Stimulated activated CD4-positive, alpha-beta T cell treated with anti-CD3 and anti-CD28 coated beads, Interleukin-4, amount 100 ng/mL, for 48 hours (primary cell): ENCODE results near the gene LRRC73.
A peak's percentile ranks its signal among the peaks of the same experiment; 100 is the strongest.
"Not testable (repeated sequence)": the region's sequence is repeated elsewhere in the genome, so short reads cannot be mapped to it uniquely, and the experiment has no call there.

Experiments used
- DNase-seq, 2 donors: peaks; one replicate each; pipeline ENCODE4 v3.0.0-alpha.2; 2020; ENCODE audit warnings: low read depth in 2 of 2

The LRRC73 gene

DNA sequence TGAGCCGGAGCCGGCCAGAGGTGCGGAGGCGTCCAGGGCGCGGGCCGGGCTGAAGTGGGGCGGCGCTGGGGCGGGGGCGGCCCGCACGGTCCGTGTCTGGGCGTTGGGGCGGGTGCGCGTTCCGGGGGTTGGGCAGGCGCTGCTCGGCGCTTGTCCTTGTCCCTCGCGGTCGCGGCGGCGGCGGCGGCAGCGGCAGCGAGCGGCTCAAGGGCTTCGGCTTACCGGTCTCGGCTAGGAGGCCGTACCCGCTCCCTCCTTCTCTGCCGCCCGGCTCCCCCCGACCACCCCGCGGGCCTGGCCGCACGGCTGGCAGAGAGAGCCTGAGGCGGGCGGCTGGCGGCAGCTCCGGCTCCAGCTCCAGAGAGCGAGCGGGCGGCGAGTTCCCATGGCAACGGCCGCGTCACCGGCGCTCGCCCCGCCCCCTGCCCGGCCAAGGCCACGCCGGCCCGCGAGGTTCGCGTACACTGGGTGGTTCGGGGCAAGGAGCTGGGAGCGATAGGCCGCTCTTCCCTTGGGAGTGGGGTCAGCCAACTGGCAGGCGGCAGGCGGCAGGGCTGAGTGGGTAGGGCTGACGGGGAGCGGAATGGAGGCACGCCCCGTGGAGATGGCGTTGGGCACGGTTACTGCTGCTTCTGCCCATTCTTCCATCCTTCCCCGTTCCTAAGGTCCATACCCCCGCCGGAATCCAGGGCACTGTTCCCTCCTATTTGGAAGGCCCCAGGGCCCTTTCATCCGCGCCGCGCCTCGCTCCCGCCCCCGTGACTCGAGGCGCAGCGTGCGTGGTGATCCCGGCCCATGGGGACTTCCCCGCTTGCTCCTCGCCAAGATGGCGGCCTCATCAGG is at the start of gene LRRC73:
Gene LRRC73, minus strand, starts transcription at position 363 of the 843 bp plus-strand sequence. CDS start 561 bp downstream, outside the sequence.
- DNase-seq: peak; percentile 66 to 77

DNA sequence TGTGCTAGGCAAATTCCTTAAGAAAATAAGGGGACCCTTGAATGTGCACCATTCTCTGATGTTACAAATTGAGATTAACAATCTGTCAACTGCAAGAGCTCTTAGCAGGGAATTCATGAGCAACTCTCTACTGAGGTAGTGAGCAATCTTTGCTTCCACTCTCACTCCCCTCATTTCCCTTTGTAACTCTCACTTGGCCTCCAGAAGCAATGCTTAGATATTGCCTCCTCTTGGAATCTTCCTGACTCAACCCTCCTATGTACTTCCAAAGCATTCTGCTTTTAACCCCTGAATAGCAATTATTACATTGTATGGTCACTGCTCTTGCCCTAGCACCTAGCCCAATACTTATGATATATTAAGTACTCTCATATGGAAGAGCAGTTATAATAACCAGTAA is 49.2 kb upstream of the LRRC73 start:
- no peak for DNase-seq

DNA sequence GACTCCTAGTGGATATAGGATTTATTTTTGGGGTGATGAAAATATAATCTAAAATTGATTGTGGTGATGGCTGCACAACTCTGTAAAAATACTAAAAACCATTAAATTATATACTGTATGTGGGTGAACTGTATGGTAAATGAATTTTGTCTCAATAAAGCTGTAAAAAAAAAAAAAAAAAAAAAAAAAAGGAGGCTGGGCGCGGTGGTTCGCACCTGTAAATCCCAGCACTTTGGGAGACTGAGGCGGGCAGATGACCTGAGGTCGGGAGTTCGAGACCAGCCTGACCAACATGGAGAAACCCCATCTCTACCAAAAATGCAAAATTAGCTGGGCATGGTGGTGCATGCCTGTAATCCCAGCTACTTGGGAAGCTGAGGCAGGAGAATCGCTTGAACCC is 47.5 kb upstream of the LRRC73 start:
- not testable (repeated sequence) for DNase-seq

DNA sequence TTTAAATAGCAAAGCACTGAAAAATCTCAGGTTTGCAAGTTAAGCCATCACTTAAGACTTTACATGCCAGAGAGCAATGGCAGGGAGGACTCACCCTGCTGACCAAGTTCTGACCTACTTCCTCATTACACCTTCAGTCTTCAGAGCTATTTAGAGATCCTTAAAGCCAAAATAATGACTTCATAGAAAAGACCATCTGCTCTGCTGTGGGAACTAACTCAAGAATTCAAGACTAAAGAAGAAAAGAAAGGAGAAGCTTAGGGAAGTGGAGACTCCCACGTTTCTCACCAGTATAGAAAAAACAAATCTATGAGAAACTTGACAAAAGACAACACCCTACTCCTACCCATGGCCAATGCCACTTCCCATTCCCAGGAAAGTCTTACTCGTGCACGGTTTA is 37.1 kb upstream of the LRRC73 start:
- no peak for DNase-seq

DNA sequence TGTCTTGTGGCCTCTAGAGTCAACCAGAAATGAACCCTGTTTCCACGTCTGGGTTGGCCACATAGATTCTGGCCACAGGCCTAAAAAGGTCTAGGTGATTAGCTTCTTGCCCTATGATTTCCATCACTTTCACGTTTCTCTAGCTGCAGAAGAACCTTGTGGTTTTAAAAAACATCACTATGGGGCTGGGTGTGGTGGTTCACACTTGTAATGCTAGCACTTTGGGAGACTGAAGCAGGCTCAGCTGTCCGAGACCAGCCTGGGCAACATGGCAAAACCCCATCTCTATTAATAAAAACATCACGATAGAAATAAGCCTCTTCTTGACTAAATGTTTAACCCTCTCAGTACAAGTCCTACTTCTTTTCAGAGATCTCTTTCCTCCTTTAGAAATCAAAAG is 34.3 kb upstream of the LRRC73 start:
- no peak for DNase-seq

- DNase-seq: no peak
Observed at GRCh38 chr6:43541774-43542471, 31.8 kb upstream of the LRRC73 start.

DNA sequence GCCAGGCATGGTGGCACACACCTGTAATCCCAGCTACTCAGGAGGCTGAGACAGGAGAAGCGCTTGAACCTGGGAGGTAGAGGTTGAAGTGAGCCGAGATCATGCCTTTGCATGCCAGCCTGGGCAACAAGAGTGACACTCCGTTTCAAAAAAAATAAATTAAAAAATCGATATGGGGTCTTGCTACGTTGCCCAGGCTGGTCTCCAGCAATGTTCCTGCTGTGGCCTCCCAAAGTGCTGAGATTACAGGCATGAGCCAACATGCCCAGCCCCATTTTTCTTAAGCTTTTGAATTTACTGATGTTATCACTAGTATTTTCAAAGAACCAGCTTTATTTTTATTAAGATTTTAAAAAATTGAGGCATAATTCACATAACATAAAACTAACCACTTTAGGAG is 30.4 kb upstream of the LRRC73 start:
- DNase-seq: no peak

DNA sequence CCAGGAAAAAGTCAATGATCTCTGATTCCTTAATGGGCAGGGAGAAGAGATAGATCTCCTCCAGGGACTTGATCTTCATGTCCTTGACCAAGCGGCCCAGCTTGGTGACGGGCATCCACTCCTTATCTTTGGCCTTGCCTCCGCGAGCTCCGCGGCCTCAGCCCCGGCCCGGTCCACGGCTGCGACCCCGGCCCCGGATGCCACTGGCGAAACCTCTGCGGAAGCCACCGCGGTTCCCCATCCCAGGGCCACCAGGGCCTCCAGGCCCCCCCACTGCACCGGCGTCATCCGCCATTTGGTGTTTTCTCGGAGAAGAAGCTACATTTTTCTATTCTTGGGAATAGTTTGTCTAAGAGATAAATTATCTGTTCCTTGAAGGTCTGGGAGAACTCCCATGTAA is 29.3 kb upstream of the LRRC73 start:
- DNase-seq: not testable (repeated sequence)

DNA sequence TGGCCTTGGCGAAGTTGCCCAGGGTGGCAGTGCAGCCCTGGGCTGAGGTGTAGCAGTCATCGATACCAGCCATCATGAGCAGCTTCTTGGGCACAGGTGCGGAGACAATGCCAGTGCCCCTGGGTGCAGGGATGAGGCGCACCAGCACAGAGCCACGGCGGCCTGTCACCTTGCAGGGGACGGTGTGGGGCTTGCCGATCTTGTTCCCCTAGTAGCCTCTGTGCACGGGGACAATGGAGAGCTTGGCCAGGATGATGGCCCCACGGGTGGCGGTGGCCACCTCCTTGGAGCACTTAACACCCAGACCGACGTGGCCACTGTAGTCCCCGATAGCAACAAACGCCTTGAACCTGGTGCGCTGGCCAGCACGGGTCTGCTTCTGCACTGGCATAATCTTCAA is 28.8 kb upstream of the LRRC73 start:
- DNase-seq: not testable (repeated sequence)

- DNase-seq: no peak
Observed at GRCh38 chr6:43532201-43532600, 22.1 kb upstream of the LRRC73 start.

DNA sequence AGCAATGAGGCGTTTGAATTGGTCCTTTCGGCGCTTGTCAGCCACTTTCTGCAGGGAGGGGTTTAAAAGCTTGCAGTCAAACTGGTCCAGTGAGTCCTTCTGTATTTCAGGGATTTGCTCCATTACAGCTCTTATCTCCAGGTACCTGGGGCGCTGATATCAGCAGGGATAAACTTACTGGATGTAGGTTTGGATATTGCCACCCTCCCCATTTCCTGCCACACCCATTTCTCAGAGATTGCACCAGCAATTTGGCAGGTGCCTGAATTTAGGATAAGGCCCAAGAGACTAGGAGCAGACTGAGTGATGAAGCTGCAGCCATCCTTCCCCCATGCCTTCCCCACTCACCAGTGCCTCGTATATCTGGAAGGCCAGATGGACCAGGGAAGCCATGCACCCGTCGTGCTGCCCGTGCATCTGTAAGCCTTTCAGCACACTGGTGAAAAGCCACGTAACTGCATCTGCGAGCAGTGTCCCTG is 14.4 kb upstream of the LRRC73 start:
- DNase-seq: no peak

DNA sequence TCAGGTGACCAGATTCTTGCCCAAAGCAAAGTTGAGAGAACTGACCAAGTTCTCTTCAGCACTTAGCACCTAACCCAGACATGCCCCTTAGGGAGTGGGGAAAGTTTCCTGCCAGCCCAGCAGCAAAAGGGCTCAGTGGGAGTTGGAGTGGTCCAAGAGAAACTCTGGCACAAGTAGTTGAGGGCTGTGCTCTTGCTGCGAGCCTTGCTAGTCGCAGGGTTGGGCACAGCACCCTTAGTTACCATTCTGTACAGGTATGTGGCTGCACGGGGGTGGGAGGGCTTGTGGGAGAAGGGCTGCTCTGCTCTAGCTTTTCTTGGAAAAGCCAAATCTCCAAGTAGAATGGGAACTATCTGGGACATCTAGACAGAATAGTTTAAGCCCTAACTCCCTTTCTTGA is 13.1 kb upstream of the LRRC73 start:
- DNase-seq: no peak

DNA sequence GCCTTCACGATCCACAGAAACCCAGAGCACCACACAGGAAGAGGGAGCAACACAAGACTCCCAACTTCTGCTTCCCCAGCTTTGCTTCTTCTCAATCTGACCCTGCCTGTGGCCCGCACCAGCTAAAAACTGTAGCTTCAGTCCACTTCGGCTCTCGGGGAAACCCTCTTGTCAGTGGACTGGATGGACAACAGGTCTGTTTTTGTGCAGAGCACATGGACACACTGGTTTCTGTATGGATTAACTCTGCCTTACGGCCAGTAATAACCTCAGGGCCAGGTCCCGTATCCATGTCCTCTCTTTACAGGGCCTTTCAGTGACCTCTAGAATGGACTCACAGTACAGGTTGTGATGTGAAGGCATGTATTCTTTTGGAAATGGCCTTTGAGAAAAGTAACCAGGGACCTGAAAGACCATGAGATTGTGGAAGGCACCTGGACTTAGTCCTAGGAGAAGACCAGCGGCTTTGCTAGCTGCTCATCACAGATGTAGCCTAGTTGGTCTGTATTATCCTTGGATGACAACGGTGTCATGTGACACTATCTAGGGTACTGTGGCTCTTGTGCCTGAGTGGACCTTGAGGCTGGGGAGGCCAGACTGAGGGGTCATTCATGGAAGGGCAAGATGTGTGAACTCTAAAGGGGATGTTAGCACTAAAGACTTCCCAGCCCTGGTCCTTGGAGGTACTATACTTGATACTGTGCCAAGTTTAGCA is 12.6 kb upstream of the LRRC73 start:
- no peak for DNase-seq

GRCh38 chr6:43521836-43522235 is 11.7 kb upstream of the LRRC73 start:
- DNase-seq: no peak

GRCh38 chr6:43520097-43520496 is 10.0 kb upstream of the LRRC73 start:
- DNase-seq: no peak

DNA sequence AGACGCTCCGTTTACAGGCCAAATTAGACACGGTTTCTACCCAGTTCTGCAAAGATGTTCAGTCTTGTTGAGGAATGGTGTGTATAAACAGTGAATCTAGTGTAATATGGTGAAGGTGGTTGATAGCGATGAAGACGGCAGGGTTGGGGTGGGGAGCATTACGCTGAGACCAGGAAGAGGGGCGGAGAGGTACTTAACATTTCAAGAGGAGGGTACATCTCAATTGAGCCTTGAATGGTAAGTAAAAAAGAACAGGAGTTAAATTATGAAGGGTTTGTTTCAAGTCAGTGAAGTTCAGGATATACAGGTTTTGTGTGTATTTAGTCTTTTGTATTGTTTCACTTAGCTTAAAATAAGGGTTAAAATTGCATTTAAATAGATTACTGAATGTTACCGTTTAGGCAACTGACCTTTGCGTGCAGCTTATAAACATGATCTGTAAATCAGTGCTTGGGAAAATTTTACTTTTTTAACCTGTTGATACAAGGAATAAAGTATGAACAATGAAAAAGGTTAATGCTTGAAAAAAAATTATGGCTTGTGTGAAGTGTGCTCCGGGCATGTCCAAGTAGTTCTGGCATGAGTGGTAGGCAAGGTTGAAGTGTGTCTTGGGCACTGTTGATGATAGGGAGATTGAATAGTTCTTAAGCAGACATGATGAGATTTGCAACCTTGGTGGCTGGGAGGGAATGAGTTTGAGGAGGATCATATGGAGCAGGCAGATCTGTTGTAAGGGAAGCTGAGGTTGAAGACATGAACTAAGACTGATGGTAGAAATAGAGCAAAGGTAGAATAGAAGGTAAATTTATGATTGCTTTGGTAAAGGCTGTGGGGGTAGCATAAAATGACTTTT is 7.6 kb upstream of the LRRC73 start:
- no peak for DNase-seq

- DNase-seq: peak; percentile 94 to 97
Observed at GRCh38 chr6:43516697-43517504, 6.8 kb upstream of the LRRC73 start, which contains the start of the genes POLR1C and YIPF3. TSS of gene POLR1C (plus strand) at chr6:43517089. CDS start at chr6:43517110, 21 bp downstream. TSS of gene YIPF3 (minus strand) at chr6:43516926. CDS start at chr6:43516807, 119 bp downstream.

- DNase-seq: no peak
Observed at GRCh38 chr6:43516367-43516696, 6.2 kb upstream of the LRRC73 start.

DNA sequence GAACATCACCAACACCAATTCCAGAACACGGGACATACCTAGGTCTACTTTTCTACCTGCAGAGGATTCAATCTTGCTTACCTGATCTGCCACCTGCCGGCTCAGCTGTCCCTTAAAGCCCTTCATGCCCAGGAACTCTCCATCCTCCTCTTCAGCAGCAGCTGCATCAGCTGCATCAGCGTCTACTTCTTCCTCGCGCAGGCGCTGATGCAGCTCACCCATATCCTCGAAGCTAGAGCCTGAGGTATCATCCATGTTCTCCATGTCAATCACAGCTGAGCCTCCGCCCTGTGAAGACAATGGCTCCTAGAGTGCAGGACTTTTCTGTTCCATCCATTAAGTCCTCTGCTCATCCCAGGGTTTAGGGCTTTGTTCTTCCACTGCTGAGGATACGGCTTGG is 5.7 kb upstream of the LRRC73 start:
- DNase-seq: no peak

GRCh38 chr6:43511824-43512415 is 1.8 kb upstream of the LRRC73 start:
- no peak for DNase-seq
